AG04450 (cell line): Measurements from ENCODE around the gene RRBP1. TPM values are rescaled to one million over a fixed set of nuclear protein-coding genes. Genes with fewer than 3 reads are reported as not detected.

ENCODE experiments used
- CTCF ChIA-PET: fragments of 300-600, 350-600 bp; formaldehyde crosslinking; extraction: SDS; loops from one replicate; lab custom pipeline; 2022; ENCODE audit warnings: antibody characterized with exemption, inconsistent platforms; lab: Charles Lee
- POLR2A ChIA-PET: fragments of 350-600 bp; formaldehyde crosslinking; extraction: SDS; loops from one replicate; lab custom pipeline; 2021; ENCODE audit warnings: antibody characterized with exemption, inconsistent platforms; lab: Yijun Ruan, JAX
- DNase-seq: peaks from one replicate; pipeline ENCODE4 v3.0.0-alpha.2; 2011; ENCODE audit warnings: low read depth, low spot score
- H3K27ac ChIP-seq: one replicate; pipeline ENCODE4 v1.5.1; 2012; ENCODE audit warnings: low read depth, low read length, control low read depth
- H3K27me3 ChIP-seq: one replicate; pipeline ENCODE4 v1.6.0; 2012; ENCODE audit warnings: low read length; ENCODE audit not compliant: control insufficient read depth, insufficient read depth
- H3K4me3 ChIP-seq: 2 replicates; pipeline ENCODE4 v1.5.1; 2011; ENCODE audit warnings: mild to moderate bottlenecking, low read depth, low read length, control low read depth
- H3K9me3 ChIP-seq: 2 replicates; pipeline ENCODE4 v1.5.1; 2012; ENCODE audit warnings: low read length; ENCODE audit not compliant: control insufficient read depth, insufficient read depth
- polyA plus RNA-seq: library from polyadenylated mRNA; depleted of rRNA; stranded (reverse); fragments of >200 nt; gene quantifications from 2 replicates; pipeline ENCODE4 v1.2.3, GENCODE V29; 2011
- TF ChIP-seq, protein P1 (sequence below): IDR thresholded peaks from 2 replicates; pipeline ENCODE4 v1.5.1; 2011; ENCODE audit warnings: low read depth, low read length, control low read depth, inconsistent platforms

Gene RRBP1
- polyA plus RNA-seq, 1 experiment, result 153 TPM

DNA sequence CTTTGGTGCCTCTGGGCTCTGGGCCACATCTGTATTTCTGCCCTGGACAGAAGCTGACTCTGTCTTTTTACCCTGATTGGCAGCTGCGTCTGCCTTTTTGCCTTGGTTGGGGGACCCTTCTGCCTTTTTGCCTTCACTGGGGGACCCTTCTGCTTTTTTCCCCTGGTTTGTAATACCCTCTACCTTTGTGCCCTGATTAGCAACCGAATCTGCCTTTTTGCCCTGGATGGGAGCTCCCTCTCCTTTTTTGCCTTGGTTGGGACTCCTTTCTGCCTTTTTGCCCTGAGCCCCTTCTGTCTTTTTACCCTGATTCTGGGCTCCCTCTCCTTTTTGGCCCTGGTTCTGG lies 23.4 kb downstream of the RRBP1 start:
- peaks cover 12% of the 10 kb centered on the region for H3K9me3 ChIP-seq
- DNase-seq, result no peak
- CTCF ChIA-PET, result interaction anchor here (1.5 kb wide), 1 partner anchor 154 kb away, joined by 3 read pairs; no protein-coding TSS in a partner anchor
- no peak overlapping the region for H3K4me3 ChIP-seq
- H3K27ac ChIP-seq, result peak overlapping the region; percentile 11
- no peaks in the 10 kb centered on the region for H3K27me3 ChIP-seq
- POLR2A ChIA-PET, result no interaction called here
- TF ChIP-seq, protein P1, sequence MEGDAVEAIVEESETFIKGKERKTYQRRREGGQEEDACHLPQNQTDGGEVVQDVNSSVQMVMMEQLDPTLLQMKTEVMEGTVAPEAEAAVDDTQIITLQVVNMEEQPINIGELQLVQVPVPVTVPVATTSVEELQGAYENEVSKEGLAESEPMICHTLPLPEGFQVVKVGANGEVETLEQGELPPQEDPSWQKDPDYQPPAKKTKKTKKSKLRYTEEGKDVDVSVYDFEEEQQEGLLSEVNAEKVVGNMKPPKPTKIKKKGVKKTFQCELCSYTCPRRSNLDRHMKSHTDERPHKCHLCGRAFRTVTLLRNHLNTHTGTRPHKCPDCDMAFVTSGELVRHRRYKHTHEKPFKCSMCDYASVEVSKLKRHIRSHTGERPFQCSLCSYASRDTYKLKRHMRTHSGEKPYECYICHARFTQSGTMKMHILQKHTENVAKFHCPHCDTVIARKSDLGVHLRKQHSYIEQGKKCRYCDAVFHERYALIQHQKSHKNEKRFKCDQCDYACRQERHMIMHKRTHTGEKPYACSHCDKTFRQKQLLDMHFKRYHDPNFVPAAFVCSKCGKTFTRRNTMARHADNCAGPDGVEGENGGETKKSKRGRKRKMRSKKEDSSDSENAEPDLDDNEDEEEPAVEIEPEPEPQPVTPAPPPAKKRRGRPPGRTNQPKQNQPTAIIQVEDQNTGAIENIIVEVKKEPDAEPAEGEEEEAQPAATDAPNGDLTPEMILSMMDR, result no peak

DNA sequence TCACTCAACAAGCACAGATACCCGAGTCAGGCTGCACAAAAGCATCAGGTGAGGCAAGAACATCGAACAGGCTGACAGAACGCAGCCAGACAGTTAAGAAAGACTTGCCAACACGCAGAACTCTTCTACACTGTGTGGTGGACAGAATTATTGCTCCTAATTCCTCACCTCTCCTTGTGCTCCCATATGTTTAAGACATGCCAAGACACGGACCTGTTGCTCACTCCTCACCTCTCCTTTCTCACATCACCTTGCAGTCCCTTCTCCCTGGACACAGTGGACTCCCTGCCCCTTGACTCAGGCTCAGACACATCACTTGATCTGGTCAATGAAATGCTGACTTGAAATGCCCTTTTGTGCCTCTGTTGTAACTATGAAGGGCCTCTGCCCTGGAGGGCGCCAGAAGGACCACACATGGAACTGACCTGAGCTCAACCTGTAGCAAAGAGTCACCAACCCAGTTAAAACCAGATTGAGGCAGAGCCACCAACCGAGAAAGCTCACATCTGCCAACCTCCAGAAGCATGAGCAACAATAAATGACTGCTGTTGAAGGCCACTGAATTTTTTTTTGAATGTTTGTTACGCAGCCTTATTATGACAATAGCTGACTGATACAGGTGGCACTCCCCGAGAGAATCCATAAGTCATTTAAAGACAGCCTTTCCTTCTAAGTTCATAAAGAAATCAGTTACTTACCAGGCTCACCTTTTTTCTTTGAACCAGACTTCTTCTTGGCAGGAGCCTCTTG lies 24.0 kb downstream of the RRBP1 start:
- H3K27ac ChIP-seq, result no peak overlapping the region
- CTCF ChIA-PET, result interaction anchor here (1.5 kb wide), 1 partner anchor 154 kb away, joined by 3 read pairs; no protein-coding TSS in a partner anchor

DNA sequence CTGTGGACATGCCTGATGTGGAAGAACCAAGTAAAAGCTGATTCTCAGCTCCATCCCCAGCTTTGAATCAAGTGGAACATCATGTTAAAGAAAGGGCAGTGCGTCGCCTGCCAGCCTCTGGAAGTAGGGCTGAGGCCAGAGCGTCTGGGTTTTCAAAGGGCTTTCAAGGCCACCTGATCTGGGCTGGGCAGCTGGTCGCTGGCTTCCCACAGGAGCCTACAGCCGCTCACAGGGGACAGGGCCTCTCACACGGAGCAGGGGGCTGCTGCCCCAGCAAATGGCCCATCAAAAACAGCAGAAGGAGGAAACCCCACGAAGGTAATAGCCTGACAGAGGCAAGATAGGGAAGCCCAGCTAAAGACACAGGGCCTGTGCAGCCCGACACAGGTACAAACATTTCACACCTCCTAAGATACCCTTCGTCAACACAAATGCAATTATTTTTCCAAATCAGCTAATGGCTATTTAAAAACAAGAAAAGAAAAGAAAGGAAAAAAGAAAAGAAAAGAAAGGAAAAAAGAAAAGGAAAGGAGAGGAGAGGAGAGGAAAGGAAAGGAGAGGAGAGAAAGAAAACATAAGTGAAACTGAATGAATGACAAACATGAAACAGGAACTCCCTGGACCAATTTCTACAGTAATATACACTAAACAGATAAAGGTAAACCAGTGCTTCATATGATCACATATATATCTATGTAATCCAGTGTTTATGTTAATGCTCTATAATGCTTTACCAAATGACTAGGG lies 24.8 kb downstream of the RRBP1 start:
- CTCF ChIA-PET, result interaction anchor here (1.0 kb wide), 1 partner anchor 241 kb away, joined by 4 read pairs; no protein-coding TSS in a partner anchor
- no peak overlapping the region for H3K27ac ChIP-seq
- DNase-seq, result no peak
- no peak overlapping the region for H3K4me3 ChIP-seq
- H3K27me3 ChIP-seq, result no peaks in the 10 kb centered on the region
- TF ChIP-seq, protein P1, result no peak
- POLR2A ChIA-PET, result no interaction called here
- H3K9me3 ChIP-seq, result peaks cover 12% of the 10 kb centered on the region

More for the DNA sequence above, 24.0 kb downstream of the RRBP1 start:
- Histone ChIP-seq H3K9me3 (peaks cover 12% of the 10 kb centered on the region), H3K4me3 (no peak overlapping the region), H3K27me3 (no peaks in the 10 kb centered on the region)
- TF ChIP-seq, protein P1, result no peak
- no peak for DNase-seq
- POLR2A ChIA-PET, result no interaction called here

DNA sequence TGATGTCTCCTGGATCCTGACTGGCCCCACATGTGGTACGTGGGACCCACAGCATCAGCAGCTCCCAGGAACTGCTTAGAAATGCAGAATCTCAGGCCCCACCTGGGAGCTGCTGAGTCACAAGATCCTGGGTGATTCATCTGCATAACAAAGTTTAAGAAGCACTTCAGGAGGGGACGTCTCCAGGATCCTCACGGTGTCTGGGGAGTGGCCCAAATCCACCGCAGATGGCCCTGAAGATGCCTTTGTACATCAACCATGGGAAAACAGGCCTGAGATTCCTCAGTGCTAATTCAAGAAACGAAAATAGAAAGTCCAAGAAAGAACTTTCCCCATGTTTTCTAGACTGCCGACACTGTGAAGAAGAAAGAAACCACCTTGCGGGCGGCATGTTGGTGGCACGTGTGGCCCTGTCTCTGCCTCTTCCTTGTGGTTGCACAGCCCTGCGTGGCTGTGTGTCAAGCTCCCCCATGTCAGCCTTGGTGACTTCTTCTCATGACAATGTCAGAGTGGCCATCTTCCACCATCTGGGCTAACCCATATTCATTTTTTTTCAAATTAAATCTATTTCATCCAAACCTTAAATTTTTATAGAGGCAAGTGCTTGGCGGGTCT lies 26.1 kb downstream of the RRBP1 start:
- ChIA-PET CTCF (interaction anchor here (1.2 to 2.8 kb wide), 7 partner anchors 9 to 340 kb away, joined by 4 to 18 read pairs (median 8); partner anchors contain the start of gene RRBP1), POLR2A (interaction anchor here (1.2 kb wide), 1 partner anchor 9 kb away, joined by 3 read pairs; no protein-coding TSS in a partner anchor)
- DNase-seq, result no peak
- Histone ChIP-seq H3K4me3 (no peak overlapping the region), H3K27ac (peak overlapping the region; percentile 68), H3K9me3 (peaks cover 12% of the 10 kb centered on the region), H3K27me3 (no peaks in the 10 kb centered on the region)
- TF ChIP-seq, protein P1, result no peak
